Camera-type eye (tissue), 1 donor: ENCODE results near the gene OR2W3. TPM values are rescaled to one million over a fixed set of nuclear protein-coding genes. Genes with fewer than 3 reads are reported as not detected.

Experiments used
- total RNA-seq: library from RNA; depleted of rRNA; stranded (reverse); fragments of >200 nt; gene quantifications from one replicate; pipeline ENCODE4 v1.2.3, GENCODE V29; 2014

OR2W3 gene
- total RNA-seq = 0.44 TPM

GRCh38 chr1:247895163-247895637, at the start of gene OR2W3:
Gene OR2W3, plus strand, starts transcription at chr1:247895587. Its CDS starts 0 bp downstream, at chr1:247895587.

DNA sequence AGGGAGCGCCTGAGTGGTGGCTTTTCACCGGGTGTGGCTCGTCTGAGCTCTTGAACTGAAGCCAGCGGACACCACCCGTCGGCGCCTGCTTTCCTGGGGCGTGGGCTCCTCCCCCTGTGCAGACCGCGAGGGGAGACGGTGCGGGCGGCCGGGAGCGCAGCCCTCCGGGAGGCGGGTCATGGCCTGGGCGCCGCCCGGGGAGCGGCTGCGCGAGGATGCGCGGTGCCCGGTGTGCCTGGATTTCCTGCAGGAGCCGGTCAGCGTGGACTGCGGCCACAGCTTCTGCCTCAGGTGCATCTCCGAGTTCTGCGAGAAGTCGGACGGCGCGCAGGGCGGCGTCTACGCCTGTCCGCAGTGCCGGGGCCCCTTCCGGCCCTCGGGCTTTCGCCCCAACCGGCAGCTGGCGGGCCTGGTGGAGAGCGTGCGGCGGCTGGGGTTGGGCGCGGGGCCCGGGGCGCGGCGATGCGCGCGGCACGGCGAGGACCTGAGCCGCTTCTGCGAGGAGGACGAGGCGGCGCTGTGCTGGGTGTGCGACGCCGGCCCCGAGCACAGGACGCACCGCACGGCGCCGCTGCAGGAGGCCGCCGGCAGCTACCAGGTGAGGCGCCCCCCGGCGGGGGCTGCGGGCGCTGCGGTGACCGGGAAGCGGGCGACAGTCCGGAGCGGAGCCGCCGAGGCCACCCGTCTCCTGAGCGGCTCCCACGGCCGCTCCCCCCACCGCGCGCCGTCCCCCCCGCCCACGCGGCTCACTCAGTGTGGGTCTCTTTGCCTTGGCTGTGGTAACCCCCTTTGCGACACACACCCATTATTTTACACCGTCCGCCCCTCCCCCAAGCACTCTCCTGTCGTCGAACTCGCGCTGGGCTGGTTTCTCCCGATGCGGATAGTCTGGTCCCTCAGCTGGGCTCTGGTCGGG, 38.1 kb upstream of the OR2W3 start, which contains the start of gene TRIM58:
Gene TRIM58, plus strand, starts transcription at position 119 of the 916 bp plus-strand sequence. Its CDS starts 60 bp downstream, at position 179.

DNA sequence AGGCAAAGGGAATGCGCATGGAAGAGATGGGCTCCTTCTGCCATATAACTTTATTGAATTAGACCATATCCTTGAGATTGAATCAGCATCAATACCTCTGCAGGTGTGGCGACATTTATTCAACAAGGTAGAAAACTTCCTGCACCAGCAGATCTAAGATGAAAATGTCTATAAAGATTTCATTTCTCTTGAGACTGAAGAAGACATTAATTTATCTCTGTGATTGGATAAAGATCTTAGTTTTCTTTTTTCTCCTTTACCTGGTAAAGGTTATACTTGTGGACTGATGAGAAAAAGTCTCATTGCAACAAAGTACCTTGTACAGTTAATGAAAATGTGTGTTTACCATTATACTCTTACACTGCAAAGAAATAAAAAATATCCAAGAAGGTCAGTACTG, 24.6 kb downstream of the OR2W3 start, which contains the start of gene OR2T8:
Gene OR2T8, plus strand, starts transcription at position 301 of the 400 bp plus-strand sequence. CDS start 766 bp downstream, outside the sequence.

DNA sequence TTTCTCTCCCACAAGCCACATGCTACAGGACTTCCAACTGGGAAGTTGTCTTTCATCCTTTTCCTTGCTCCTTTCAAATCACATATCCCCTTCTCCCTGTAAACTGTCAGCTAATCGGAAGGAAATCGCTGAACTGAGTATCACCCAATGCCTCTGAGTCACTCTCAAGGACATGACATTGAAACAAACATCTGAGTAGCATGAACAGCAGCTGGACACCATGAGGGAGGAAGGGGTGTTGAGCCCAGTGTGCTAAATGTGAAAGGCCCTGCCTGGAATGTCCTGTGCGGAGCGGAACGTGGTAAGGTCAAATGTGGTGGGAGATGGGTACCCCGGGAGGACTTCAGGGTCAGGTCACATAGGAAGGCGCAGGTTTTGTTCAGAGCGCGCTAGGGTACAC, 29.5 kb downstream of the OR2W3 start, which contains the start of gene OR2AJ1:
Gene OR2AJ1, plus strand, starts transcription at position 22 of the 400 bp plus-strand sequence. CDS start 8,880 bp downstream, outside the sequence.

Other genes starting within 250 kb of the OR2W3 start
- gene OR13G1, start 215.8 kb upstream of the OR2W3 start, total RNA-seq = not detected
- gene OR6F1, start 178.9 kb upstream of the OR2W3 start, total RNA-seq = not detected
- gene OR14K1, start 157.0 kb upstream of the OR2W3 start, total RNA-seq = not detected
- not detected for gene OR14A2, start 147.4 kb upstream of the OR2W3 start, total RNA-seq
- gene OR1C1, start 135.0 kb upstream of the OR2W3 start, total RNA-seq = not detected
- gene OR14A16, start 71.5 kb upstream of the OR2W3 start, total RNA-seq = not detected
- gene OR11L1, start 53.7 kb upstream of the OR2W3 start, total RNA-seq = not detected
- gene TRIM58, start 38.4 kb upstream of the OR2W3 start, total RNA-seq = 7.0 TPM
- not detected for gene OR2T8, start 24.7 kb downstream of the OR2W3 start, total RNA-seq
- not detected for gene OR2AJ1, start 29.3 kb downstream of the OR2W3 start, total RNA-seq
- not detected for gene OR2L8, start 53.3 kb downstream of the OR2W3 start, total RNA-seq
- gene OR2AK2, start 69.6 kb downstream of the OR2W3 start, total RNA-seq = not detected
- gene OR2L5, start 118.1 kb downstream of the OR2W3 start, total RNA-seq = 0.44 TPM
- 0.88 TPM for gene OR2L2, start 134.5 kb downstream of the OR2W3 start, total RNA-seq
- 0.33 TPM for gene OR2L3, start 151.2 kb downstream of the OR2W3 start, total RNA-seq
- gene OR2L13, start 199.6 kb downstream of the OR2W3 start, total RNA-seq = 0.71 TPM
- gene OR2M5, start 249.6 kb downstream of the OR2W3 start, total RNA-seq = not detected